CD4-positive, alpha-beta T cell (primary cell): ENCODE results near the gene MAST4. TPM values are rescaled to one million over a fixed set of nuclear protein-coding genes. Genes with fewer than 3 reads are reported as not detected.

Experiments
- ATAC-seq: fragments of 200-7000 bp; cut with Tn5 transposase; one replicate; pipeline ENCODE4 v1.10.0; 2022; ENCODE audit warnings: mild to moderate bottlenecking; ENCODE audit not compliant: poor library complexity
- CTCF ChIA-PET: fragments of 350-600 bp; sonication (Branson Sonifier 250); formaldehyde crosslinking; loops from one replicate; lab custom pipeline; 2021; ENCODE audit warnings: antibody characterized with exemption, inconsistent platforms; lab: Charles Lee
- POLR2A ChIA-PET: fragments of 350-600 bp; sonication (Branson Sonifier 250); formaldehyde crosslinking; loops from one replicate; lab custom pipeline; 2021; ENCODE audit warnings: antibody characterized with exemption, inconsistent platforms; lab: Charles Lee
- DNase-seq, 14 experiments: peaks; one replicate each; pipeline ENCODE4 v3.0.0-alpha.2; 2013 to 2020; ENCODE audit warnings: mixed read lengths in 2 of 14
- H3K27ac ChIP-seq, 2 donors: one replicate each; pipeline versions ENCODE4 v1.5.1 to v1.7.0; 2013; ENCODE audit warnings: low read length in 2 of 2, low read depth in 1 of 2, mild to moderate bottlenecking in 1 of 2
- H3K27me3 ChIP-seq, 2 experiments: 1 replicate in 1 of 2; 2 replicates in 1 of 2; pipeline versions ENCODE4 v1.6.1 to v1.7.0; 2013; ENCODE audit warnings: low read length in 2 of 2, control low read depth in 1 of 2, mild to moderate bottlenecking in 1 of 2, moderate library complexity in 1 of 2; ENCODE audit not compliant: insufficient read depth in 2 of 2, control insufficient read depth in 1 of 2
- H3K36me3 ChIP-seq: one replicate; pipeline ENCODE4 v1.6.1; 2013; ENCODE audit warnings: low read length, control low read depth; ENCODE audit not compliant: insufficient read depth
- H3K4me1 ChIP-seq: one replicate; pipeline ENCODE4 v1.6.1; 2013; ENCODE audit warnings: low read length, control low read depth; ENCODE audit not compliant: insufficient read depth
- H3K4me3 ChIP-seq: one replicate; pipeline ENCODE4 v1.5.1; 2013; ENCODE audit warnings: mild to moderate bottlenecking, low read length, moderate library complexity
- H3K9me3 ChIP-seq, 2 experiments: 1 replicate in 1 of 2; 2 replicates in 1 of 2; pipeline versions ENCODE4 v1.6.1 to v1.7.0; 2013; ENCODE audit warnings: low read length in 2 of 2, mild to moderate bottlenecking in 2 of 2, control low read depth in 1 of 2, moderate library complexity in 1 of 2; ENCODE audit not compliant: control insufficient read depth in 1 of 2, insufficient read depth in 1 of 2
- H3K27ac Mint-ChIP-seq: one replicate; pipeline ENCODE4 v1.8.0; 2020; ENCODE audit warnings: mixed read lengths
- H3K27me3 Mint-ChIP-seq: one replicate; pipeline ENCODE4 v1.8.0; 2021; ENCODE audit warnings: mixed read lengths
- H3K36me3 Mint-ChIP-seq: one replicate; pipeline ENCODE4 v1.8.0; 2021; ENCODE audit warnings: low read depth, mixed read lengths
- H3K4me1 Mint-ChIP-seq: one replicate; pipeline ENCODE4 v1.8.0; 2021; ENCODE audit warnings: low read depth, mixed read lengths
- H3K4me3 Mint-ChIP-seq: one replicate; pipeline ENCODE4 v1.8.0; 2020; ENCODE audit warnings: mild to moderate bottlenecking, mixed read lengths
- H3K9me3 Mint-ChIP-seq: one replicate; pipeline ENCODE4 v1.8.0; 2020; ENCODE audit warnings: mixed read lengths
- intact Hi-C, 2 experiments: fragments of 100-400 bp; cut with DNase I in 1 of 2; cut with micrococcal nuclease in 1 of 2; formaldehyde crosslinking; loops; one replicate each; pipeline versions ENCODE4 v1.15.1 to v1.9.0; 2023 to 2025; cut with DNase I, micrococcal nuclease
- total RNA-seq, 174 experiments: library from RNA in 2 of 174; stranded (reverse) in 2 of 174; gene quantifications; one replicate each; pipeline ENCODE4 v1.2.3 and lab custom pipeline; 2021 to 2026
- TF ChIP-seq, protein P1 (sequence below): fragments of 200-600 bp; IDR thresholded peaks from one replicate; pipeline ENCODE4 v1.8.0; 2022; ENCODE audit warnings: antibody characterized with exemption, mild to moderate bottlenecking

Gene MAST4
- total RNA-seq, 2 experiments from 2014 or later = 21.3 to 21.6 TPM

DNA sequence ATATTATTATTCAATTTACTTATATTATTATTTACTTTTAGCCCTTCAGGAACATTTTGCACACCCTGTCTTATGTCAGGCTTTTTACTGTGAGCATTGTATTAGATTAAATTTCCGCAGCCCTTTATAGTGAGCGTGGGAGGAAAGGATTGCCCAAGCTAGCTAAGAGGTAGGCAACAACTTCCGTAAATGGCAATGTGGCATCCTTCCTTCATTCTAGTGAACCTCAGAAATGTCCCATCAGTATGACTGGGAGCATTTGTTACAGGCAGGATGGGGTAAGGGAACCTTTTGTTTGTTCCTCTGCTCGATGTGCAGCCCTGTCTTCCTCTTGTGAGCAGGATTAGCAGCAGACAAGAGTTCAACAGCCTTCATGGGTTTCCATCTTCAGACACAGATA, 606.6 kb downstream of the MAST4 start:
- TF ChIP-seq, protein P1, sequence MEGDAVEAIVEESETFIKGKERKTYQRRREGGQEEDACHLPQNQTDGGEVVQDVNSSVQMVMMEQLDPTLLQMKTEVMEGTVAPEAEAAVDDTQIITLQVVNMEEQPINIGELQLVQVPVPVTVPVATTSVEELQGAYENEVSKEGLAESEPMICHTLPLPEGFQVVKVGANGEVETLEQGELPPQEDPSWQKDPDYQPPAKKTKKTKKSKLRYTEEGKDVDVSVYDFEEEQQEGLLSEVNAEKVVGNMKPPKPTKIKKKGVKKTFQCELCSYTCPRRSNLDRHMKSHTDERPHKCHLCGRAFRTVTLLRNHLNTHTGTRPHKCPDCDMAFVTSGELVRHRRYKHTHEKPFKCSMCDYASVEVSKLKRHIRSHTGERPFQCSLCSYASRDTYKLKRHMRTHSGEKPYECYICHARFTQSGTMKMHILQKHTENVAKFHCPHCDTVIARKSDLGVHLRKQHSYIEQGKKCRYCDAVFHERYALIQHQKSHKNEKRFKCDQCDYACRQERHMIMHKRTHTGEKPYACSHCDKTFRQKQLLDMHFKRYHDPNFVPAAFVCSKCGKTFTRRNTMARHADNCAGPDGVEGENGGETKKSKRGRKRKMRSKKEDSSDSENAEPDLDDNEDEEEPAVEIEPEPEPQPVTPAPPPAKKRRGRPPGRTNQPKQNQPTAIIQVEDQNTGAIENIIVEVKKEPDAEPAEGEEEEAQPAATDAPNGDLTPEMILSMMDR = no peak
- CTCF ChIA-PET = interaction anchor here (0.6 to 8.1 kb wide), 4 partner anchors 11 to 1297 kb away, joined by 3 to 74 read pairs (median 3); no protein-coding TSS in a partner anchor
- H3K27me3 Mint-ChIP-seq = no peaks in the 10 kb centered on the region
- POLR2A ChIA-PET = interaction anchor here (1.0 to 8.2 kb wide), 4 partner anchors 10 to 1048 kb away, joined by 3 to 275 read pairs (median 3); no protein-coding TSS in a partner anchor
- peak overlapping the region; percentile 76 for H3K4me3 Mint-ChIP-seq
- peaks cover 71% of the 10 kb centered on the region for H3K4me1 ChIP-seq
- no peak overlapping the region for H3K4me3 ChIP-seq
- peaks cover 15% of the 10 kb centered on the region for H3K36me3 Mint-ChIP-seq
- no peak for ATAC-seq
- peaks cover 11% of the 10 kb centered on the region for H3K9me3 Mint-ChIP-seq
- peak overlapping the region in 1 of 2 donors; percentile 25 for H3K27ac ChIP-seq
- DNase-seq = peak in 3 of 14 experiments; percentile 44 to 56 (median 45)
- no peaks in the 10 kb centered on the region for H3K27me3 ChIP-seq
- H3K36me3 ChIP-seq = no peaks in the 10 kb centered on the region
- H3K27ac Mint-ChIP-seq = peak overlapping the region; percentile 90
- intact Hi-C loops = no loop called here
- peaks cover 98% of the 10 kb centered on the region for H3K4me1 Mint-ChIP-seq
- peaks cover 0 to 5% of the 10 kb centered on the region in 2 experiments for H3K9me3 ChIP-seq

DNA sequence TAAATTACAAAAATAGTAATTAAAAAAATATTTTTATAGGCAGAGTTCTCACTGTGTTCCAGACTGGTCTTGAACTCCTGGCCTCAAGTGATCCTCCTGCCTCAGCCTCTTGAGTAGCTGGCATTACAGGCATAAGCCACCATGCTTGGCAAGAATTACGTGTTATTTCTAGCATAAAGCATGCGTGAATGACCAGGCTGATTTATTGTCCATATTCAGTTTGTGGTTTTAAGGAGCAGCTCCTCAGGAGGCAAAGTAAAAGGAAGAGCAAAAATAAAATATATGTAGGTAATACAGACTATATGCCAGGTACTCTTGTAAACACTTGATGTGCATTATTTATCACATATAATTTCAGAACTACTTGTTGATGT, 607.5 kb downstream of the MAST4 start:
- no peak overlapping the region for H3K4me3 Mint-ChIP-seq
- CTCF ChIA-PET = interaction anchor here (0.6 to 8.1 kb wide), 5 partner anchors 12 to 1551 kb away, joined by 3 to 74 read pairs (median 3); no protein-coding TSS in a partner anchor

DNA sequence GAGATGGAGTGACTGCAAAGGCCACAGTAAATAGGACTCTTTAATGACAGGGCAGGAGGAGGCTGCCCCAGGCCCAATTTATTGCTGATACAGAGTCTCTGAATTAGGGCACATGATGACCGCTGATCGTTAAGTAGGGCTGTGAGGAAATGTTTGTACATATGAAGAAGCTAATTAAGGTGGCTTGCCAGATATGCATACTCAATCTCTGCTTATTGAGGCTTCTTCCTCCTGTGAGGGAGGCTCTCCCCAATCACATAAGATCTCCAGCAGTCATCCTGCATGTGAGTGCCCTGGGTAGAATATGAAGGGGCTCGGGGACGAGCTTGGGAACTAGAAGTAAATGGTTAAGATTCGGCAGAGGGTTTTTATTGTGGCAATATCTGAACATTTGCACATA, 608.6 kb downstream of the MAST4 start:
- Histone ChIP-seq H3K27me3 (no peaks in the 10 kb centered on the region), H3K4me3 (no peak overlapping the region)
- TF ChIP-seq, protein P1 = no peak

More for the DNA sequence above, 607.5 kb downstream of the MAST4 start:
- H3K27me3 Mint-ChIP-seq = no peaks in the 10 kb centered on the region
- Histone ChIP-seq H3K4me3 (no peak overlapping the region), H3K4me1 (peaks cover 79% of the 10 kb centered on the region), H3K36me3 (no peaks in the 10 kb centered on the region), H3K9me3 (peaks cover 0 to 5% of the 10 kb centered on the region in 2 experiments), H3K27ac (peak overlapping the region in 1 of 2 donors; percentile 63), H3K27me3 (no peaks in the 10 kb centered on the region)
- TF ChIP-seq, protein P1 = no peak
- peaks cover 96% of the 10 kb centered on the region for H3K4me1 Mint-ChIP-seq
- H3K36me3 Mint-ChIP-seq = peaks cover 15% of the 10 kb centered on the region
- peaks cover 11% of the 10 kb centered on the region for H3K9me3 Mint-ChIP-seq
- DNase-seq (no peak), ATAC-seq (no peak)
- POLR2A ChIA-PET = interaction anchor here (0.8 to 8.2 kb wide), 3 partner anchors 13 to 1047 kb away, joined by 3 to 275 read pairs (median 3); no protein-coding TSS in a partner anchor
- peak overlapping the region; percentile 90 for H3K27ac Mint-ChIP-seq
- intact Hi-C loops = loop anchor here in 1 of 2 experiments (2.0 kb wide), 1 partner anchor 17 kb away; no protein-coding TSS in a partner anchor

More for the DNA sequence above, 608.6 kb downstream of the MAST4 start:
- Histone ChIP-seq H3K4me1 (peaks cover 83% of the 10 kb centered on the region), H3K9me3 (peaks cover 0 to 5% of the 10 kb centered on the region in 2 experiments), H3K27ac (peak overlapping the region; percentile 23 to 63), H3K36me3 (no peaks in the 10 kb centered on the region)
- Mint-ChIP-seq H3K4me1 (peaks cover 96% of the 10 kb centered on the region), H3K27ac (peak overlapping the region; percentile 90), H3K36me3 (peaks cover 11% of the 10 kb centered on the region), H3K27me3 (no peaks in the 10 kb centered on the region), H3K9me3 (peaks cover 8% of the 10 kb centered on the region), H3K4me3 (peak overlapping the region; percentile 56)
- CTCF ChIA-PET = interaction anchor here (1.6 to 8.1 kb wide), 3 partner anchors 30 to 48 kb away, joined by 3 to 74 read pairs (median 20); no protein-coding TSS in a partner anchor
- ATAC-seq (no peak), DNase-seq (no peak)
- intact Hi-C loops = loop anchor here in 1 of 2 experiments (2.0 kb wide), 1 partner anchor 18 kb away; no protein-coding TSS in a partner anchor
- POLR2A ChIA-PET = interaction anchor here (1.2 to 8.2 kb wide), 2 partner anchors 41 to 199 kb away, joined by 3 to 275 read pairs; no protein-coding TSS in a partner anchor
